GM12878 (cell line): Measurements from ENCODE around the gene MCUB.

Experiments
- SP1 ChIP-seq: IDR thresholded peaks from one replicate; pipeline ENCODE4 v1.6.1; 2011; ENCODE audit warnings: low read depth, low read length
- ZNF24 ChIP-seq: fragments of 450-650 bp; IDR thresholded peaks from 2 replicates; pipeline ENCODE4 v1.6.1; 2017; ENCODE audit warnings: antibody characterized with exemption, mild to moderate bottlenecking

- TF ChIP-seq ZNF24 (no peak), SP1 (no peak)
Observed at GRCh38 chr4:109729117-109729717, 169.2 kb downstream of the MCUB start.
